ENCODE data around the gene SLC16A6.
"Not testable (repeated sequence)": the region's sequence is repeated elsewhere in the genome, so short reads cannot be mapped to it uniquely, and the experiment has no call there.

SLC16A6 gene

GRCh38 chr17:68247445-68248198 is 43.3 kb downstream of the SLC16A6 start, which contains the start of gene AMZ2:
AMZ2 (plus strand) TSS chr17:68248043; CDS start chr17:68250188, 2,145 bp downstream.
- H3K4me1 ChIP-seq (ENCODE audit: control insufficient read depth, insufficient read depth, low read length), result peaks cover 3% of the 10 kb centered on the region; the same call in 1 of the 2 replicates
- peak within 1 kb of the TSS; percentile 84 for H3K9ac ChIP-seq (ENCODE audit: low read depth, low read length)
- peak within 1 kb of the TSS; percentile 98 for H3K4me3 ChIP-seq (ENCODE audit: low read depth, low read length)
- H3K36me3 ChIP-seq (ENCODE audit: control insufficient read depth, insufficient read depth, low read length), result peaks cover 17% of the 10 kb centered on the region
- no peaks in the 10 kb centered on the region for H3K9me3 ChIP-seq (ENCODE audit: control insufficient read depth, insufficient read depth, low read length)
- no peaks in the 10 kb centered on the region for H3K27me3 ChIP-seq (ENCODE audit: control insufficient read depth, insufficient read depth, low read length)
- peak within 1 kb of the TSS; percentile 76 for H3K27ac ChIP-seq (ENCODE audit: low read depth, low read length)

- Histone ChIP-seq H3K27ac (ENCODE audit: low read depth, low read length) (no peak overlapping the region), H3K9ac (ENCODE audit: low read depth, low read length) (no peak overlapping the region), H3K27me3 (ENCODE audit: control insufficient read depth, insufficient read depth, low read length) (no peaks in the 10 kb centered on the region), H3K36me3 (ENCODE audit: control insufficient read depth, insufficient read depth, low read length) (peaks cover 12% of the 10 kb centered on the region), H3K4me3 (ENCODE audit: low read depth, low read length) (no peak overlapping the region), H3K4me1 (ENCODE audit: control insufficient read depth, insufficient read depth, low read length) (peaks cover 3% of the 10 kb centered on the region; the same call in 1 of the 2 replicates), H3K9me3 (ENCODE audit: control insufficient read depth, insufficient read depth, low read length) (no peaks in the 10 kb centered on the region)
These were observed 44.5 kb downstream of the SLC16A6 start for GRCh38 chr17:68246271-68247028.

GRCh38 chr17:68239632-68240366 is 51.1 kb downstream of the SLC16A6 start:
- H3K9me3 ChIP-seq (ENCODE audit: control insufficient read depth, insufficient read depth, low read length), result no peaks in the 10 kb centered on the region
- no peak overlapping the region for H3K9ac ChIP-seq (ENCODE audit: low read depth, low read length)
- H3K27me3 ChIP-seq (ENCODE audit: control insufficient read depth, insufficient read depth, low read length), result no peaks in the 10 kb centered on the region
- no peak overlapping the region for H3K4me3 ChIP-seq (ENCODE audit: low read depth, low read length)
- H3K4me1 ChIP-seq (ENCODE audit: control insufficient read depth, insufficient read depth, low read length), result no peaks in the 10 kb centered on the region
- no peak overlapping the region for H3K27ac ChIP-seq (ENCODE audit: low read depth, low read length)
- no peaks in the 10 kb centered on the region for H3K36me3 ChIP-seq (ENCODE audit: control insufficient read depth, insufficient read depth, low read length)

GRCh38 chr17:68238871-68239253 is 52.1 kb downstream of the SLC16A6 start:
- H3K36me3 ChIP-seq (ENCODE audit: control insufficient read depth, insufficient read depth, low read length), result no peaks in the 10 kb centered on the region
- H3K9me3 ChIP-seq (ENCODE audit: control insufficient read depth, insufficient read depth, low read length), result no peaks in the 10 kb centered on the region
- H3K27ac ChIP-seq (ENCODE audit: low read depth, low read length), result no peak overlapping the region
- H3K4me1 ChIP-seq (ENCODE audit: control insufficient read depth, insufficient read depth, low read length), result no peaks in the 10 kb centered on the region
- H3K4me3 ChIP-seq (ENCODE audit: low read depth, low read length), result no peak overlapping the region
- H3K9ac ChIP-seq (ENCODE audit: low read depth, low read length), result no peak overlapping the region
- H3K27me3 ChIP-seq (ENCODE audit: control insufficient read depth, insufficient read depth, low read length), result no peaks in the 10 kb centered on the region

- H3K4me1 ChIP-seq (ENCODE audit: control insufficient read depth, insufficient read depth, low read length), result no peaks in the 10 kb centered on the region
- no peak overlapping the region for H3K4me3 ChIP-seq (ENCODE audit: low read depth, low read length)
- H3K9me3 ChIP-seq (ENCODE audit: control insufficient read depth, insufficient read depth, low read length), result no peaks in the 10 kb centered on the region
- no peaks in the 10 kb centered on the region for H3K27me3 ChIP-seq (ENCODE audit: control insufficient read depth, insufficient read depth, low read length)
- H3K9ac ChIP-seq (ENCODE audit: low read depth, low read length), result no peak overlapping the region
- H3K36me3 ChIP-seq (ENCODE audit: control insufficient read depth, insufficient read depth, low read length), result no peaks in the 10 kb centered on the region
- H3K27ac ChIP-seq (ENCODE audit: low read depth, low read length), result no peak overlapping the region
These were observed 52.6 kb downstream of the SLC16A6 start for GRCh38 chr17:68238164-68238870.

GRCh38 chr17:68237369-68238163 is 53.4 kb downstream of the SLC16A6 start:
- not testable (repeated sequence) for H3K27me3 ChIP-seq (ENCODE audit: control insufficient read depth, insufficient read depth, low read length); H3K4me3 ChIP-seq (ENCODE audit: low read depth, low read length); H3K9me3 ChIP-seq (ENCODE audit: control insufficient read depth, insufficient read depth, low read length); H3K9ac ChIP-seq (ENCODE audit: low read depth, low read length); H3K4me1 ChIP-seq (ENCODE audit: control insufficient read depth, insufficient read depth, low read length); H3K27ac ChIP-seq (ENCODE audit: low read depth, low read length); H3K36me3 ChIP-seq (ENCODE audit: control insufficient read depth, insufficient read depth, low read length)

GRCh38 chr17:68235336-68235791 is 55.6 kb downstream of the SLC16A6 start:
- not testable (repeated sequence) for H3K4me1 ChIP-seq (ENCODE audit: control insufficient read depth, insufficient read depth, low read length); H3K27me3 ChIP-seq (ENCODE audit: control insufficient read depth, insufficient read depth, low read length); H3K4me3 ChIP-seq (ENCODE audit: low read depth, low read length); H3K9me3 ChIP-seq (ENCODE audit: control insufficient read depth, insufficient read depth, low read length); H3K9ac ChIP-seq (ENCODE audit: low read depth, low read length); H3K36me3 ChIP-seq (ENCODE audit: control insufficient read depth, insufficient read depth, low read length); H3K27ac ChIP-seq (ENCODE audit: low read depth, low read length)

GRCh38 chr17:68234726-68235335 is 56.1 kb downstream of the SLC16A6 start:
- H3K27me3 ChIP-seq (ENCODE audit: control insufficient read depth, insufficient read depth, low read length); H3K9ac ChIP-seq (ENCODE audit: low read depth, low read length); H3K27ac ChIP-seq (ENCODE audit: low read depth, low read length); H3K4me3 ChIP-seq (ENCODE audit: low read depth, low read length); H3K36me3 ChIP-seq (ENCODE audit: control insufficient read depth, insufficient read depth, low read length); H3K9me3 ChIP-seq (ENCODE audit: control insufficient read depth, insufficient read depth, low read length); H3K4me1 ChIP-seq (ENCODE audit: control insufficient read depth, insufficient read depth, low read length): not testable (repeated sequence)

GRCh38 chr17:68232741-68233140 is 58.2 kb downstream of the SLC16A6 start:
- H3K27ac ChIP-seq (ENCODE audit: low read depth, low read length); H3K27me3 ChIP-seq (ENCODE audit: control insufficient read depth, insufficient read depth, low read length): not testable (repeated sequence)

GRCh38 chr17:68231541-68231940 is 59.4 kb downstream of the SLC16A6 start:
- Histone ChIP-seq H3K4me1 (ENCODE audit: control insufficient read depth, insufficient read depth, low read length) (no peaks in the 10 kb centered on the region), H3K9me3 (ENCODE audit: control insufficient read depth, insufficient read depth, low read length) (no peaks in the 10 kb centered on the region), H3K9ac (ENCODE audit: low read depth, low read length) (no peak overlapping the region), H3K4me3 (ENCODE audit: low read depth, low read length) (no peak overlapping the region), H3K27ac (ENCODE audit: low read depth, low read length) (no peak overlapping the region), H3K36me3 (ENCODE audit: control insufficient read depth, insufficient read depth, low read length) (no peaks in the 10 kb centered on the region), H3K27me3 (ENCODE audit: control insufficient read depth, insufficient read depth, low read length) (no peaks in the 10 kb centered on the region)

More at GRCh38 chr17:68232741-68233140, 58.2 kb downstream of the SLC16A6 start:
- H3K36me3 ChIP-seq (ENCODE audit: control insufficient read depth, insufficient read depth, low read length); H3K4me3 ChIP-seq (ENCODE audit: low read depth, low read length); H3K9ac ChIP-seq (ENCODE audit: low read depth, low read length); H3K9me3 ChIP-seq (ENCODE audit: control insufficient read depth, insufficient read depth, low read length); H3K4me1 ChIP-seq (ENCODE audit: control insufficient read depth, insufficient read depth, low read length): not testable (repeated sequence)
